Right renal pelvis (tissue), 4 donors: ENCODE results near the gene PTK6. TPM values are rescaled to one million over a fixed set of nuclear protein-coding genes. Genes with fewer than 3 reads are reported as not detected.

Source experiments
- DNase-seq, 4 donors: peaks; one replicate each; pipeline ENCODE4 v3.0.0-alpha.2; 2013; ENCODE audit warnings: low read depth in 4 of 4, low spot score in 3 of 4, missing footprints in 1 of 4
- polyA plus RNA-seq, 4 donors: library from polyadenylated mRNA; unstranded; fragments of 120-200 nt; gene quantifications; one replicate each; pipeline ENCODE4 v1.2.1, GENCODE V29; 2013; ENCODE audit not compliant: insufficient read length in 4 of 4

The PTK6 gene
- polyA plus RNA-seq, 4 donors = 0.44 to 1.1 (median 0.81) TPM

DNA sequence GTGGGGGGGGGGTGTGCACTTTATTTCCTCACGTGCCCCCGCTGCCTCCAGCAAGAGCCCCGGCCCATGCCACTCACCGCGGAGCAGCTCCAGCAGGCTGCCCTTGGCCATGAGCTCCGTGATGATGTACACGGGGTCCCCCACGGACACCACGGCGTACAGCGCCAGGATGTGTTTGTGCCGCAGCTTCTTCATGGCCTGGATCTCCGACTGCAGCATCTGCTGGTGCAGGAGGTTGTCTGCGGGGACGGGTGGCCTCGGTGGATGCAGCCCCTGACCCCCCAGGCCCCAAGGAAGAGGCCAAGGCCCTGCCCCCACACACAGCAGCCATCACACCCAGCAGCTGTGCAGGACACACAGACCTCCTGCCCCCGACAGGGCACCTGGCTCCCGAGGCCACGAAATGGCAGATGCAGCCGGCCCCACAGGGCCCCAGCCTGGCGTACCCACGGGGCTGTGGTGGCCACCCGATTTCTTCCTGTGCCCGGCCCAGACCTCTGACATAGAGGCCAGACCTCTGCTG, 4.7 kb downstream of the PTK6 start:
- no peak for DNase-seq

DNA sequence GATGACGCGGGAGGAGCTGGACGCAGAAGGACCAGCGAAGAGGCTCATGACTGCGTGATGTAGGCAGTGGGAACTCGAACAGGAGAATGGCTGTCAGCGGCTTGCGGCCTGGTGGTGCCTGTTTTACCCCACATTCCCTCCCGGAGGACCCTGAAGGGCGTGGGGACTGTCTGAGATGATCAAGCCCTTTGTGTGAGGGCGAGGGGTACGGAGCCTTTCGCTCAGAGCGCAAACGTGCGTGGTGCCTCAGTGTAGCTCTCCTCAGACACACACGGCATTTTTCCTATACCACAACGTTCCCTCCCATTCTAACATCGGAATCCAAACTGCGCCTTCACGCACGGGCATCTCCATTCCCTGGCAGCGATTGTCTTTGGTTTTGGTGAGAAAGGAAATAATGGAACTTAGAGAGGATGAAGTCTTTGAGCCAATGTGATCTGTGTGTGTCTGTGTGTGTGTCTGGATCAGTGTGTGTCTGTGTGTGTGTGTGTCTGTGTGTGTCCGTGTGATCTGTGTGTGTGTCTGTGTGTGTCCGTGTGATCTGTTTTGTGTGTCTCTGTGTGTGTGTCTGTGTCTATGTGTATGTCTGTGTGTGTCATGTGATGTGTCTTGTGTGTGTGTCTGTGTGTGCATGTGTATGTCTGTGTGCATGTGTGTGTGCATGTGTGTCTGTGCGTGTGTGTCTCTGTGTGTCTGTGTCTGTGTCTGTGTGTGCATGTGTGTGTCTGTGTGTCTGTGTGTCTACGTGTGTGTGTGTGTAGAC, 5.3 kb downstream of the PTK6 start:
- DNase-seq = no peak

DNA sequence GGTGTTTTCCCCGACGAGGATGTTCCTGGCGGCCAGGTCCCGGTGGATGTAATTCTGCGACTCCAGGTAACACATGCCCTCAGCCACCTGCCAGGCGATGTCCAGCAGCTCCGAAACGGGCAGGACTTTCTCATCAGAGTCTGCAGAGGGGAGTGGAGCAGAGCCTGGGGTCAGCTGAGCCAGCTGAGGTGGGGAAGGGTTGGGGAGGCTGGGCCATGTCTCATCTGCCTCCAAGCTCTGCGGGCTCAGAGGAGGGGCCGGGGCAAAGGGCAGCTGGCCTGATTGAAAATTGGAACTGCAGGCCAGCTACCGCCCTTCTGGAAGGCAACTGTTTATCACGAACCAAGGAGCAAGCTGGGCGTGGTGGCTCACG, 6.4 kb downstream of the PTK6 start:
- no peak for DNase-seq

DNA sequence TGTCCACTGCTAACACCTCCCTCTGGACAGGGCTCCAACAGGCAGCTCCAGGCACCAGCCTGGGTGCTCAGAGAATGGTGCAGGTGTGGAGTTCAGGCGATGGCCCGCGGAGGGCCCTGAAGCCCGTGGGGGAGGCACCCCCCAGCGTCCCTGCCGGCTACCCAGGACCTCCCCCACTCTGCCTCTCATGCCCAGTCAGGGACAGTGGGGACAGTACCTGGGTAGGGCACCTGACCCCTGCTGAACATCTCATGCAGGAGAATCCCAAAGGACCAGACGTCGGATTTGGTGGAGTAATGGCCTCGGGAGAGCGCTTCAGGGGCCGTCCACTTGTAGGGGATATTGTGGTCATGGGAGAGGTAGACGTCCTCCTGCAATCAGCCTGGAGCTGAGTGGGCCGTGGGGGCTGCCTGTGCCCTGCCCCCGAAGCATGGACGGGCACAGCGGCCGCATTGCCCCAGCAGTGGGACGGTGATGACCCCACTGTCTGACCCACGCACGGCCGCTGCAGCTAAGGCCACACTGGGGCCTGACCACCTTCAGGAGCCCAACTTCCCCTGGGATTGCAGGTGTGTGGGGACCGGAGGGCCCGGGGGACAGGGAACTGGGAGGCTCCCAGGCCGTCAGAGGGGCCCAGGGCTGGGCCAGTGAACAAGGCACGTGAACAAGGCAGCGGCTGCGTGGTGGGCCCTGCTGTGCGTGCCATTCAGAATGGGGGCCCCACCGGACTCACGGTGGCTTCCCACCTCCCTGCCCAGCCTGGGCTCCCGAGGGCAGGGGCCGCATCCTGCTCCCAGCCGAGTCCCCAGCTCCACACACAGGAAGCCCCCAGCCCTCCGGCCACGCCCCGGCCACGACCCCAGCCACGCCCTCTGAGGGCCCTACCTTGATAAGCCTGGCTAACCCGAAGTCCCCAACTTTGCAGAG, 7.1 kb downstream of the PTK6 start:
- no peak for DNase-seq

DNA sequence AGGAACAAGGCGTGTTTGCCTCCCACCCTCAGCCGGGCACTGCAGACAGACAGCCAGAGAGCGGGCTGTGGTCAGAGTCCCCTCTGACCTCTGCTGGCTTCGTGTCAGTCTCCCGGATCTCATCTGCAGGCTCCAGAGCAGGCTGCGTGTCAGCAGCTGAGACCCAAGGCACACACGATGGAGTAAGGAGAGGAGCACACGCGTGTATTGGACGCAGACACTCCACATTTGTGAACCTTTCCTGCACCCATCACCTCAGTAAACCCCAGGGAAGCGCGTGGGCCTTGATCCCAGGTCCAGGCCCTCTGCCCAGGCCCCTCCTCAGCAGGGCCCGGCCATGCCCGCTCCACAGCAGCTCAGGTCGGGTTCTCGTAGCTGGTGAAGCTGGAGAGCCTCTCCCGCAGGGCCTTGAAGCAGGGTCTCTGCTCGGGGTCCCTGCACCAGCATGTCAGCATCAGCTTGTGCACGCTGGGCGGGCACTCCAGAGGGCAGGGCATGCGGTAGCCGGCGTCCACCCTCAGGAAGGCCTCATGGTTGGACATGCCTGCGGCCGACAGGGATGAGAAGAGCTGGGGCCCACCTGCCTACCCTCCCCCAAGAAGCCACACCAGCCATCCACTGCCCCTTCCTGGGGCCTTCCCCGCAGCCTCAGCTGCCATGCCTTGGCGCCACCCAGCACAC, 7.9 kb downstream of the PTK6 start:
- DNase-seq = no peak

DNA sequence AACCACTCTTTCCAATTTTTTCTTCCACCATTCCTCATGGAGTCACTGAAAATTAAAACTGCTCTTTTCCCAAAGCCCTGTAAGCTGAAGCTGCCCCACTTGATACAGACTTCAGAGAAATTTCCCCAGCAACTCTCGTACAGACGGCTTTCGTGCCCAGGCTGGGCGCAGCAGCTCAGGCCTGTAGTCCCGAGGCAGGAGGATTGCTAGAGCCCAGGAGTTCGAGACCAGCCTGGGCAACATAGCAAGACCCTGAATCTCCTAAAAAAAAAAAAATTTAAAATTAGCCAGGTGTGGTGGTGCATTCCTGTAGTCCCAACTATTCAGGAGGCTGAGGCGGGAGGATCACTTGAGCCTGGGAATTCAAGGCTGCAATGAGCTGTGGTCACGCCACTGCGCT, 10.0 kb downstream of the PTK6 start:
- no peak for DNase-seq

DNA sequence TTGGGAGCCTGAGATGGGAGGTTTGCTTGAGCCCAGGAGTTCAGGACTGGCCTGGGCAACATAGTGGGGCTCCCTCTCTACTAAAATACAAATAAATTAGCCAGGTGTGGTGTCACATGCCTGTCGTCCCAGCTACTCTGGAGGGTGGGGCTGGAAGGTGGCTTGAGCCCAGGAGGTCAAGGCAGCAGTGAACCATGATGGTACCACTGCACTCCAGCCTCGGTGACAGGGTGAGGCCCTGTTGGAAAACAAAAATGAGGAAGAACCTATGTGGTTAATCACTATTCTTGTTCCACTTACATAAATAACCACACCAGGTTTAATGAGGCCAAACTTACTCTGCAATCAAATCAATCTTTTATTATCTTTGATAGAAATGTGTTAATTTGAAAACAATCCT, 11.2 kb downstream of the PTK6 start:
- no peak for DNase-seq

DNA sequence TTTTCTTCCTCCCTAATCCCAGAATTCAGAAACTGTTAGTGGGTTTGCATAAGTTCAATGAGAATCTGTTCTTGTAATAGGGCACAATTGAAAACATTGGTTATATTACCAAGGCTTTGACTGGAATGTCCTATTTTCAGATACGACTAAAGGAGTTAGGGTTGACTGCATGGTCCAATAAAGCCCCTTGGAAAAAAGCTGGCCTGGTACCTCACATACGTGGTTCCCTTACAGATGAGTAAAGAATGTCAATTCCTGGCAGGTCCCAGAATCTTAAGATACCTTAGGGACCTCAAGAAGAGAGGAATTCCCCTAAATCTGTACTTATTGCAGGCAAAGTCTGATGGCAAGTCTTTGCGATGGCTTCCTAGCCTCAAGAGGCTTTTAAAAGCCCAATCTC, 12.0 kb downstream of the PTK6 start:
- no peak for DNase-seq

DNA sequence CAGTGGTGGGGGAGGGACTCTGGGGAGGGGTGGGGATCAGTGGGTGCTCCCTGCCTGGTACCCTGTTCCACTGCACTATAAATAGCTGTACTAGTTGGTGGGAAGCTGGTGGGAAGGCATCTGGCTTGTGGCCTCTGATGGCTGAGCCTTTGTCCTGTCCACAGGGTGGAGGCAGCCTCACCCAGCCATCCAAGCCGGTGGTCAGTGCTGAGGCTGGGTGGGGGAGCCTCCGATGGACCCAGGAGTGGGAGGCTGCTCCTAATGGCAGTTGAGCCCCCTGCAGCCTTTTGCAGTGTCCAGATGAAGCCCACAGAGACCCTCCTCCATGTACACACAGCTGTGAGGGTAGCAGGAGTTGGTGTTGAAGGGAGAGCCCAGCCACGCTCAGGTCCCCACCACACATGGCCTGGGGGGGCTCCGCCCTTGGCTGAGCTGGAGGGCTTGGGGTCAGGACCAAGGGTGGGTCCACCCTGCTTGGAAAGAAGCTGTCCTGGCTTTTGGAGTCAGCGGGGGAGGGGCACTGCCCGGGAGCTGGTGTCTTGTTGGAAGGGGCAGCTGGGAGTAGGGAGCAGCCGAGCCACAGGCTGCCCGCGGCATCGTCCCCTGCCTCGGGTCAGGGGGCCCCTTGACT, 14.1 kb downstream of the PTK6 start:
- DNase-seq = no peak

DNA sequence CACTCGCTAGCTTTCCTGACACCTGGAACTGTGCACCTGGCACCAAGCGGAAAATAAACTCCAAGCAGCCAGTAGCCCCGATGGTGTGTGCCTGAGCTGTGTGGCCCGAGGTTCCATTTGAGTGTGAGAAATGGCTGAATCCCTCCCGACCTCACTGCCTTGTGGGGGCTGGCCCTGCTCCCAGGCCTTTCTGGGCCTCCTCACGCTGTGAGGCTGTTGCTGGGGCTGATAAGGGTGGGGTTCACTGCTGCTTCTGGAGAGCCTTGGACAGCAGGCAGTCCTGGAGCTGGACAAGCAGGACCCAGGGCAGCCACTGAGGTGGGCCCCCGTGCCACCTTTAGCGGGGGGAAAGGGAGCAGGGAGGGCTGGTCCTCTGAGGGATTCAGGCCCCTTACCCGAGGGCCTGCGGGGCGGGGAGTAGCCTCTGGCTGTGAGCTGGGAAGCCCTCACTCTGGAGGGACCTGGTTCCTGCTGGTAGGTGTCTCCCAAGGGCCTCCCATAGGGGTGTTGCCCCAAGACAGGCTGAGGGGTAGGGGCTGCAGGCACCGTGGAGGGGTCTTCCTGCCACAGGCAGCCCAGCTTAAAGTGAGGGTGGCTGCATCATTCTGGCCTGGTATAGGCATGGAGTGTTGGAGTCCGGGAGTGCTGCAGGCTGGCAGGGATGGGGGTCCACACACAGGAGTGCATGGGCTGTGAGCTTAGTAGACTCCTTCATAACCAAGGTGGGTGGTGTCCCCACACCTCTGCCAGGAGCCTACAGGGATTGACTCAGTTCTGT, 14.9 kb downstream of the PTK6 start:
- DNase-seq = no peak

DNA sequence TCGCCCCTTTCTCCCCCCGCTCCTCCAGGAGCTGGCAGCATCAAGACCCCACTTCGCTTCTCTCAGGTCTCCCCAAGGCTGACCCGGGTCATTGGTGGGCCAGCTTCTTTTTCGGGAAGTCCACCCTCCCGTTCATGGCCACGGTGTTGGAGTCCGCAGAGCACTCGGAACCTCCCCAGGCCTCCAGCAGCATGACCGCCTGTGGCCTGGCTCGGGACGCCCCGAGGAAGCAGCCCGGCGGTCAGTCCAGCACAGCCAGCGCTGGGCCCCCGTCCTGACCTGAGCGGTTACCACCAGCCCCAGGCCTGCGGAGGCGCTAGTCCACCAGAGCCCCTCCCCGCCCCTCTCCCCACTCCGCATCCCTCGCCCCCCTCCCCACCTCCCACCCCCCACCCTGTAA, 15.6 kb downstream of the PTK6 start:
- no peak for DNase-seq

DNA sequence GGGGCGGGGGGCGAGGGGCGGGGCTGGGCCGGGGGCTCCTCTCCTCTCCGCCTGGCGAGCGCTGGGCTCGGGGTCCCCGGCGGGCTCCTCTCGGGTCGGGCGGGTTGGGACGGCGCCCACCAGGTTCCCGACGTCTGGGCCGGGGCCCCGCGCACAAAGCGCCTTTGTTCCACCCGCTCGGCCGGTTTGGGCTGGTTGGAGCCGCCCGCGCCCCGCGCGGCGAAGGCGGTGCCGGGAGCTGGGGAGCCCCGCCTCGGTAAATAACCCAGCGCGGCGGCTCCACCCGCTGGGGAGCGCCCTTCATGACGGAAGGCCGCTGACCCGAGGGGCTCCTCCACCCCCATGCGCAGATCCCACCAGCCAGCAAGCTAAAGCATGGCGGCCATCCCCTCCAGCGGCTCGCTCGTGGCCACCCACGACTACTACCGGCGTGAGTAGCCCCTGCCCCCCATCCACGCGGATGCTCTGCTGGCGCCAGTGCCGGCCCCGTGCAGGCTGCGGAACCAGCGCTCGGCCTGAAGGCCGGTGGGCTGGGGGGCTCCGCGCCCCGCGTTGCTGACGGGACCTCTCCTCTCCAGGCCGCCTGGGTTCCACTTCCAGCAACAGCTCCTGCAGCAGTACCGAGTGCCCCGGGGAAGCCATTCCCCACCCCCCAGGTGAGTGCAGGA, 16.1 kb downstream of the PTK6 start:
- DNase-seq = peak in 3 of 4 donors; percentile 51 to 73 (median 68)

DNA sequence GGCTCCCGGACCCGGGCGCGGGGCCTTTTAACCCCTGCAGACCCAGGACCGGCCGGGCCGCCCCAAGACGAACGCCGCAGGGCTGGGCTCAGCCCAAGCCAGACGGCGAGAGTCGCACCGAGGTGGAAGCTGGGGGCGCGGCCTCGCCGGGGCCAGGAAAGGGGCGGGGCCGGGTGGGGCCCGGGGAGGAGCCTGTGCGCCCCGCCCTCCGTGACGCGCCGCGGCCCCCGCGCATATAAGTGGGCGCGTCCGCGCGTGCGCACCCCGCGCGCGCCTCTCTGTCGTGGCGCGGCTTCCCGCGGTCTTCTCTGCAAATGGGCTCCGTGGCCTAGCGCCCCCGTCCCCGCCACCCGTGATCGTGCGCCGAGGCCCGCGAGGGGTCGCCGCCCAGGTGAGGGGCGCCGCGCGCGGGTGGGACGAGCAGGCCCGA, 16.7 kb downstream of the PTK6 start, which contains the start of gene PPDPF:
Gene PPDPF, plus strand, starts transcription at position 262 of the 430 bp plus-strand sequence. CDS start 544 bp downstream, outside the sequence.
- DNase-seq = peak; percentile 74 to 79 (median 77)

DNA sequence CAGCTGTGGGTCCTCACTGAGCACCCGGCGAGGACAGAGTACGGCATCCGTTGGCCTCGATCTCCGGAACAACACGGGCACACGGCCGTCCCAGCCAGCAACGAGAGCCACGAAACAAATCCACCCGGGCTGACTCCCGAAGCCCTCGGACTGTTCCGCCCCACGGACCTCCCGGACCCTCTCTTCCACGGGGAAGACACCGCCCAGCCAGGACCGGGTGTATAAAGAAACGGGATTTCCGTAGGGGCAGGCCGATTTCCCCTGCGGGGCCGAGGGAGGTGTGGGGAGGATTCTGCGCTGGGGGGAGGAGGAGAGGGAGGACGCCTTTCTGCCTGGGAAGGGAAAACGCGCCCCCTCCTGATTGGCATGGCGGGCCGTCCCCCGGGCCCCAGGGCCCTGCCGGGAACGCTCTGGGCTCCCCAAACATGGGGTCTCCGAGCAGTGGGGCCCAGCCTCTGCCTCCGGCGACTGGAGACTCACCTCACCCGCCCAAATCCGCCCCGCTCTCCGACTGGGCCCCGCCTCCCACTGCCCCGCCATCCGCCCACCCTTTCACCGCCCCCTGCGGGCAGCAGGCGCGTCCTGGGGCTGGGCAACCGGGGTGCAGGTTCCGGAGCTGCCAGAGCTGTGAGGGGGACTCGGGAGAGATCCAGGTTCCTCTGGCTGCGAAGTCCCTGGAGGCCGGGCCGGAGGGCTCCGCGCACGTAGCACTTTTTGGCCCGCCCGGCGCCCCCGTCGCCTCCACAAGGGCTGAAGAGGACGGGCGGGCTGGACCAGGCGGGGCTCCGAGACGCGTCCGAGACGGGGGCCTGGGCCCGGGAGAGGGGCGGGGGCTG, 17.3 kb downstream of the PTK6 start:
- DNase-seq = no peak

DNA sequence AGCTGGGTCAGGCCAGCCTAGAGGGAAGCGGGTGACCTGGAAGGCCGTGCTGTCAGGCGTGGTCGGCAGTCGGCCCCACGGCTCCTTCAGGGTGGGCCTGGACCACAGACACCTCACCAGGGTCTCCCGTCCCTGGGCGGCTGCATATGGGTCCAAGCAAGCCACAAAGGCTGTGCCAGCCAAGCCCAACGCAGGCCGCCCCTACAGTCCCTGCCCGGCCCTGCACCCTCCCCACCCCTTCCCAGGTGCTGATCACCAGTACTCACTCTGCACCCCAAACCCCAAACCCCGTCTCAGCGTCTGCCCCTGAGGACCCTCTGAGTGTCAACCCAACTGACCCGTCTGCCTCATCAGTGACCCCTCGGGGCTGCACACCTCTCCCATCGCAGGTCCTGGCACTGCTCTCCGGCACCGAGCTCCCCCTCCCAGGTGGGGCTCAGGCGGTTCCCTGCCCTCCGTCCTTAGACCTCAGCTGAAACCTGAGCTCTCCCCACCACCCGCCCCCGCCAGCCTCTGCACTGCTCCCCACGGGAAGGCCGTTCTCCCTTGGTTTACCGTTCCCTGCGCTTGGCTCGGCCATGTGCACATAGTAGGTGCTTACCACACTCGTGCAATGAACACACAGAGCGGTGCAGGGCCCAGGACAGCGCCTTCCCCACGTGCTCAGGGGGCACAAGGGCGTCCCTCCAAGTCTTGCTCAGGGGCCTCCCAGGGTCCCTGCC, 18.1 kb downstream of the PTK6 start:
- no peak for DNase-seq

DNA sequence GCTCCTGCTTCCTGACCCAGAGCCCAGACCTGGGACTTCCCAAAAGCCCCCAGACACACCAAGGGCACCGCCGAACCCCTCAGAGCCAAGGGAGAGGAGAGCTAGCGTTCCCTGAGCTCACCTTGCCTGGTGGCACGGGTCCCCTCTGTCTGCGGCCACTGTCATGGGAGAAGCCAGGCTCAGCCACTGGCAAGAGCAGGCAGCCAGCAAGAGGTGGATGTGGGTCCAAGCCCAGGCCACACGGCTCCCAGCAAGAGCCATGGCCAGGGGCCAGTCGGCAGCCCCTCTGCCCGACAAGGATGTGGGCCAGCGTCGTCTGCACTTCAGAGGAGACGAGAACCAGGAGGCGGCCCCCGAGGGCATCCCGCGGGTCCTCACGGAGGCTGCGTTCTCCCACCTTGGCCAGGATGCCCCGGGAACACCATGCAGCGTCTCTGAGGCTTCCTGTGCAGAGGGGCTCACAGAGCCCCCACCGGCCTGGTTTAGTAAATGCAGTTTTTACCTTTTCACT, 18.8 kb downstream of the PTK6 start:
- no peak for DNase-seq
